ENCODE data around the gene XRN2.

XRN2 gene

DNA sequence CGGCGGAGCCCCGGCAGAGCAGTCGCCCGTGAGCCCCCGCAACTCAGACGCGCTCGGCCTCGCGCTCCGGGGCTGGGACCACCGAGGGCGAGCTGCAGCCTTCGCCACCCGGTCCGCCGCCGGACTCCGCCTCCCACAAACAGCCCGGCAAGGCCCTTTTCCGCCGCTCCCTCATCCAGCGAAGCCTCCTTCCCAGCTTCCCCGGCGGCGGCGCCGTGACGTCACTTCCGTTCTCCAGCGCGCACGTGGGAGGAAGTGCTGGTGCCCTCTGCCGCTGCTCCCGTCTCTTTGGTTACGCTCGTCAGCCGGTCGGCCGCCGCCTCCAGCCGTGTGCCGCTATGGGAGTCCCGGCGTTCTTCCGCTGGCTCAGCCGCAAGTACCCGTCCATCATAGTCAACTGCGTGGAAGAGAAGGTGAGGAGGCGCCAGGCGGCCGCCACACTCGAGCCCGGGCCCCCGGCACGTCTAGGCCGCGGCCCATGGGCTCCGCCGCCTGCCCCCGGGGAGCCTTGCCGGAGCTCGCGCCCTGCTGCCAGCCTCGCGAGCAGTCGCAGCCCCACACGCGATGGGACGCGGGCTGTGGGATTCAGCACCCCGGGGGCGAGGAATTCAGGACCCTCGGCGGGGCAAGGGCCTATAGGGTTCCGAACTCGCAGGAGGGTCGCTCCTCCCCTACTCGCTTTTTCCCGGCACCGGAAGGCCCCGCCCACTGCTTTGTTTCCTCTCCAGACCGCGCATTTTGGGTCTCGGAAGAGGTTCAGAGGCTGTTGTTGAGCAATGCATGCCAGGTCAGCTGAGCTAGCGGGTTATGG is at the start of gene XRN2:
XRN2 (plus strand) TSS at position 271 of the 811 bp plus-strand sequence; CDS start at position 339, 68 bp downstream.
- peak; percentile 71 to 95 (median 91) for DNase-seq

- DNase-seq = no peak
These were observed 45.9 kb upstream of the XRN2 start for GRCh38 chr20:21257192-21257591.

GRCh38 chr20:21258411-21258810 is 44.7 kb upstream of the XRN2 start:
- no peak for DNase-seq

- DNase-seq = peak in 32 of 58 donors; percentile 1 to 82 (median 32)
These were observed 43.8 kb upstream of the XRN2 start for GRCh38 chr20:21259346-21259745.

DNA sequence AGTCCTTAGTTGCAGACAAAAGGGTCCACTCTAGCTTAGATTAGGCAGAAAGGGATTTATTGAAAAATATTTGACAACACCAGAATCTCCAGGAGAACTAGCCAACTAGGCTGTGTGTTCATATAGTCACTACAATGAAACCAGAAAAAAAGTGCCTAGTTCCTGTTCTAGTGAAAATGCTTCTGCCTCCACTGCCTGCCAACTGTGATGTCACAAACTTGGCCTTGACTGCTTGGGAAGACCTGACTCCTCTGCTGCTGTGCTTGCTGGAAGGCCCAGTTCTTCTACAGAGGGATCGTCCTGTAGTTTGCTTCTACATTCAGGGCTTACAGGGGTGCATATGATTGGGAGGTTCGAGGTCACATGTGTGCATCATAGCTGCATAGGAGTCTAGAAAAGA is 40.3 kb upstream of the XRN2 start:
- no peak for DNase-seq

DNA sequence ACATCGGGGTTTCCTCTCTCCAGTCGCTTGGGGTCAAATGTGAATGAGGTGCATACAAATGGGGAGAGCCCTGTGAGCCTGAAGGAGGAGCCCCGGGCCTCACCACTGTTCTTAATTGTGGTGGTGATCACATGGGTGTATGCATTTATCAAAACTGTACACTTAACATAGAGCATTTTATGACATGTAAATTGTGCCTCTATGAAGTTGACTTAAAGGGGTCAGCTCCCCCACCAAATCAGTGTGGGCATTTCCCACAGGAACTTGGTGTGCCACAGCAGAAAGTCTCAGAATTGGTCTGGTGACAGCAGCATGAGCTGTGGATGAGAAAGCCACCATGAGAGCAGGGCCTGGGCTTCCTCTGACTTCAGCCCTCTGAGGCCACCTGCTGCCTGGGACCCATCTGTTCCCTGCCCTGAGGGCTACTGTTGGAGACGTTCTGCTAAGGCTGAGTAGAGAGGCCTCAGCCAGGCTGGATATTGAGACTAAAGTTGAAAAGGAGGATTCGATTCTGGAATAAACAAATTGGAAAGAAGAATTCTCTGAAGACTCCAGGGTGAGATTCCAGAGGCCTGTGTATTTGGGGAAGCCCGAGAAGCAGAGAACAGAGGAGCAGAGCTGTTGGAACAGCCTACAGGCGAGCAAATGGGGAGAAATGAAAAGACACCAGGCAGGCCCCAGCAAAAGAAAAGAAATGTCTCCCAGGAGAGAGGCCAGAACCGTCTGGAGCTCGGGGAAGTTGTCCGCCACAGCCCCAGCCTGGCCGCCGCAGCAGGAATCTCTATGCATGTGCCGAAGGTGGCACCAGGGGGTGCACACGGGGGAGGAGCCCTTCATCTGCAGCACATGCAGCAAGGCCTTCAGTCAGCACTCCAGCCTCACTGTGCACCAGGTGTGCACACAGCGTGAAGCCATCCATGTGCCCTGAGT is 37.6 kb upstream of the XRN2 start:
- DNase-seq = no peak

DNA sequence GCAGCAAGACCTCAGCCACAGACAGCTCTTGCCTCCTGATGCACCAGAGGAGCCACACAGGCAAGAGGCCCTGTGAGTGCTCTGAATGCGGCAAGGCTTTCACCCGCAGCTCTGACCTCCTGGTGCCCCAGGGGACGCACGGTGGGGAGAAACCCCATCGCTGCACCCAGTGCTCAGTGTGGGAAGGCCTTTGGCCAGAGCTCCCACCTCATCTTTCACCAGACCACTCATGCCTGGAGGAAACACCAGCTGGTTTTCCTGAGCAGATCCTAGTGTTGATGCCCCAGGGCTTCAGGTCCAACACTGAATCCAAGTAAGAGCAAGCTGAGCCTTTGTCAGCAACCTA is 37.0 kb upstream of the XRN2 start:
- DNase-seq = no peak

DNA sequence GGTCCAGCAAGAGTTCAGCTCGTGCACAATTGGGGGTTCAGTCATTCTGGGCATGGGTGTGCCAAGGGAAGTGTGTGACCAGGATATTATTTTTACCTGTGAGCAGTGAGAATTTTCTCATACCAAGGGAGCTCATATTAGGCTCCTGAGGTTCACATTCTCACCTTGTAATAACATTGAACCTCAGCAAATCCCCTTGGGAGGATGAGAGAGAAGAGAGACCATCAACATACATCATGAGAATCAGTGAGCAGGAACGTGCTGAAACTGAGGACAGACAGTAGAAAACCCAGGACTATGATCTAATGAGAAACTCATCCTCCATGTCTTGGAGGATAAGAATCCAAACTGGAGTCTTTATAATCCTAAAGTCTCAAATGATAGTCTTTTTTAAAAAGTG is 33.4 kb upstream of the XRN2 start:
- DNase-seq = no peak

DNA sequence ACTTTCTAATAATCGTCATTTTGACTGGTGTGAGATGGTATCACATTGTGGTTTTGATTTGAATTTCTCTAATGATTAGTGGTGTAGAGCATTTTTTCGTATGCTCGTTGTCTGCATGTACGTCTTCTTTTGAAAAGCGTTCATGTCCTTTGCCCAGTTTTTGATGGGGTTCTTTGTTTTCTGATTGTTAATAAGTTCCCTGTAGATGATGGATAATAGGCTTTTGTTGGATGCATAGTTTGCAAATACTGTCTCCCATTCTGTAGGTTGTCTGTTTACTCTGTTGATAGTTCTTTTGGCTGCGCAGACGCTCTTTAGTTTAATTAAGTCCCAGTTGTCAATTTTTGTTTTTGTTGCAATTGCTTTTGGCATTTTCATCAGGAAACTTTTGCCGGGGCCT is 32.3 kb upstream of the XRN2 start:
- DNase-seq = no peak

- DNase-seq = peak in 2 of 58 donors; percentile 3 to 14
These were observed 30.9 kb upstream of the XRN2 start for GRCh38 chr20:21272279-21272678.

GRCh38 chr20:21272679-21273078 is 30.5 kb upstream of the XRN2 start:
- no peak for DNase-seq

DNA sequence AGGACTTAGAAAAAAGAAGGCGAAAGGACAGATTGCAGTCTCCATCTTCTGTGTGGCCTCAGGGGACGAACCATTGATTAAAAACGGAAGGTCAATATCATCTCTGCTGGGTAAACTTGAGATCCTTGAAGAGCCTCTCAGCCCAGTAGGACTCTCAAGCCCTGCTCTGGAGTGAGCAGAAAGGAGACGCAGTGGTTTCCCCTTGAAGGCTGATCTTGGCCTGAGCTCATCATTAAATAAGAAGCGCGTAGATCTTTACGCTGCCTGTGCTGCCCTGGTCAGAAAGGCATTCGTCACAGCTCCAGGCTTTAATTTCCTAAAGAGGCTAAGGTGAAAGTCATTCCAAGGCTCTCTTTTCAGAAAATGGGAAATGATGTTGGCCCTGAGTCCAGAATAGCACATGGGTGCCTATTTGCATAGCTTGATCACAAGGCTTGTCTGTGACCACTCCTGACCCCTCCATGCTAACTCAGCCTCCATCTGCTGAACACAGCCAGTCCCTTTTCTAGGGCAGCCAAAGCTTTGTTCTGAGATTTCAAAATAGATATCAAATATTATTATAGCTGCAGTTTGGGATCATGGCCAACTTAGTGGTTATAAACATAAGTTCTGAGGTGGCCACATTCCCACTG is 29.3 kb upstream of the XRN2 start:
- no peak for DNase-seq

- no peak for DNase-seq
These were observed 24.3 kb upstream of the XRN2 start for GRCh38 chr20:21278829-21279228.

DNA sequence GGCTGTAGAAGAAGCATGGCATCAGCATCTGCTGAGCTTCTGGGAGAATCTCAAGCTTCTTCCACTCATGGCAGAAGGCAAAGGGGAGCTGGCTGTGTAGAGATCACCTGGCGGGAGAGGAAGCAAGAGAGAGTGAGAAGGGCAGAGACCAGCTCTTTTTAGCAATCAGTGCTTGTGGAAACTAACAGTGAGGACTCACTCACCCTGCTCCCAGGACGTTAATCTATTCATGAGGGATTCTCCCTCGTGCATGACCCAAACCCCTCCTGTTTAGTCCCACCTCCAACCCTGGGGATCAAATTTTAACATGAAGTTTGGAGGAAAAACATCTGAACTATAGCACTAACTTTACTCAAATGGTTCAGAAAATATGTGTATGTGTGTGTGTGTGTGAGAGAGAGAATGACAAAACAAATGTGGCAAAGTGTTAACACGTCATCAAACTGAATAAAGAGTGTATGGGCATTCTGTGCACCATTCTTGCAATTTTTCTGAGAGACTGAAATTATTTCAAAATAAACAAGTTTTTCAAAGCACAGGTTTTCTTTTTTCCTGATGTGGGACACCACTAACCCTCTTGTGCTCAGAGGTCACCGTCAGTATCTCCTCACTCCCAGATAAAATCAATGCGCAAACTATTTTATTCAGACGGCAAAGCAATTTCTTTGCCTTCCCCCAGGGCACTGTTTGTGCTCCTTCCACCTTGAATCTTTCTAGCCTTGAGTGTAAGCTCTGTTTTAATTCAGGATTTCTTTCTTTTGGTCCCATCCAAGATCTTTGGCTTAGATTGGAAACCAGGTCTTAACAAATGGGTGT is 23.2 kb upstream of the XRN2 start:
- DNase-seq = no peak

- DNase-seq = peak in 20 of 58 donors; percentile 2 to 57 (median 20)
These were observed 22.6 kb upstream of the XRN2 start for GRCh38 chr20:21280522-21281016.

GRCh38 chr20:21286775-21287174 is 16.4 kb upstream of the XRN2 start:
- no peak for DNase-seq

DNA sequence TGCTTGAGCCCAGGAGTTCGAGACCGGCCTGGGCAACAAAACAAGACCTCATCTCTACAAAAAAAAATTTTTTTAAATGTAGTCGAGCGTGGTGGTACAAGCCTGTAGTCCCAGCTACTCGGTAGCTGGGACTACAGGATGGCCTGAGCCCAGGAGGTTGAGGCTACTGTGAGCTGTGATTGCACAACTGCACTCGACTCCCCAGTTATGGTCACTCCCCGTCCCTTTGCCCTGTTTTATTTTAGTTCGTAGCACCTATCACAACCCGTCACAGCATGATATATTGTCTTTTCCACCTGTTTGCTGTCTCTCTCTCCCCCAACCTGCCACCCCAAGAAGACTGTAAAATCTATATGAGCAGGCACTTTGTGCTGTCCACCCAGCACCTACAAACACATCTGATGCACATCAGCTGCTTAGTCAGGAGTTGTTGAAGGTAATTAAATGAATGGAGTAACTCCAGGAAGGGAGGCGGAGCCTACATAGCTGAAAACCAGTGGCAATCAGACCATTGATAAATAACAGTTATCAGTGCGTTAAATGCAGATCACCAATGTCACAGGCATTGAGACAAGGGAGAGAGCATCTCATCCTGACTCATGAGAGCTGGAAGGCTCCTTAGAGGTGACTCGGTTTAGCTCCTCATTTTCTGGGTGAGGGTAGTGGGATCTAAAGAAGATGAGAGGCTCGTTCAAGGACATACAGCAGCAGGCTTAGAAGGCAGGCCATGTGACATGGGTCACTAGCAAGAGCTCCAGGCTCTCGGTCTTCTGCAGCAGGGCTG is 14.4 kb upstream of the XRN2 start:
- DNase-seq = no peak

DNA sequence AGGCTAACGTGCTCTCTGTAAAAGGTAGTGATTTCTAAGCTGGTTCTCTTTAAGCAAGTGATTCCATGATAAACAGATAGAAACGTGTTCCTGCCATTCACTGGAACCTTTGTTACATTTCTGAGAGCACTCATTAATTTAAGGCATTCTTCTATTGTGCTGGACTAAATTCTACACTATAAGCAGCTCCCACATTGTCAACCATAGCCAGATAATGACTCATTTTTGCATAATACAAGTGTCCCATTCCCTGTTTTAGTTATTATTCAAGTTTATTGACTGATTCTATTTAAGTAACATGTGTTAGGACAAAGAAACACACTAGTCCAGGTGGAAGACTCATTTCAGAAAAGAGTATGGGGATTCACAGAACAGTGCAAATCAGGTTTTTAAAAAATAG is 13.5 kb upstream of the XRN2 start:
- DNase-seq = no peak

DNA sequence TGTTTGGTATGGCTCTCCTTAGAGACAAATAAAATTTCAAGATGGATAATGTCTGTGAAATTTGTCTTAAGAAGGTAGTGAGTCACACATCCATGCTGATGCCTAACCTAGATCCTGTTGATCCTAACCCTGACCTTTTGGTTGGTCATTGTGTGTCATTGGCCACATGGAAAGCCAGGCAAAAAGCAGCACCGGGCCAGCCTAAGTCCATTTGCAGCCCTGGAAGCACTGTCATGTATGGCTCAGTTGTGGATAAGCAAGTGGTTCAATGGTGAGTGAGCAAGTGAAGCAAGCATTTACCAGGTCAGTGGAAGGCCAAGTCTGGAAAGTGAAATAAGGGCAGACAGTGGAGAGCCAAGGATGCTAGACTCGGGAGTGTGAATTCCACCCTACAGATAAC is 12.1 kb upstream of the XRN2 start:
- no peak for DNase-seq

DNA sequence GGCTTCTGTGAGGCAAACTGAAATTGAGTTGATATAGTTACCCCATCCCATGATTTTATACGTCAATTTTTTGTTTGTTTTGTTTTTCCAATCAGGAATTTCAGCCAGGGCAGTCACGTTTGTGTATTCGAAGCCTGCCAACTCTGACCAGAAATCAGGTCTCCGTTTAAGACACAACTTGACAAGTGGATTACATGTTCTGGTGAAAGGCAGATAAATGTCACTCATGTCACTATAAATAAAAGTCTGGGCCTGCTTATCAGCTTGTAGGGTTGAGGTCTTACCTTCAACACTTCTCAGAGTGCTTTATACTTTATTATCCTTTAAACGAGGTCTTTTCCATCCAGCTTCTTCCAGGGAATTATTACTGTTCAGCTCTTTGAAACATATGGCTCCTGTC is 8.4 kb upstream of the XRN2 start:
- no peak for DNase-seq

Data from anterior cingulate cortex (tissue), 58 donors.